ENCODE results near the gene ELMO2. TPM values are rescaled to one million over a fixed set of nuclear protein-coding genes. Genes with fewer than 3 reads are reported as not detected.

The ELMO2 gene
- total RNA-seq, 1 donor from 2014 or later = 53.3 TPM

GRCh38 chr20:46434597-46434996, 28.2 kb upstream of the ELMO2 start:
- Histone ChIP-seq H3K4me1 (peaks cover 11% of the 10 kb centered on the region), H3F3A (ENCODE audit: low read depth) (peaks cover 12% of the 10 kb centered on the region), H3K4me3 (no peak overlapping the region), H3K9ac (no peak overlapping the region), H3K36me3 (no peaks in the 10 kb centered on the region), H3K79me2 (ENCODE audit: low read depth) (no peaks in the 10 kb centered on the region), H4K20me1 (ENCODE audit: low read depth) (no peaks in the 10 kb centered on the region), H3K27ac (no peak overlapping the region), H3K27me3 (no peaks in the 10 kb centered on the region), H2AFZ (replicated peaks) (no peak overlapping the region), H3K9me3 (ENCODE audit: low read depth) (no peaks in the 10 kb centered on the region), H3K4me2 (no peak overlapping the region)
- H3K4me3 Mint-ChIP-seq = no peak overlapping the region
- no peaks in the 10 kb centered on the region for H3K36me3 Mint-ChIP-seq
- H3K27me3 Mint-ChIP-seq (ENCODE audit: insufficient read depth, low read depth) = peaks cover 6% of the 10 kb centered on the region
- no peak for DNase-seq (ENCODE audit: low spot score)
- H3K4me1 Mint-ChIP-seq = peaks cover 2% of the 10 kb centered on the region
- H3K27ac Mint-ChIP-seq = no peak overlapping the region
- no peaks in the 10 kb centered on the region for H3K9me3 Mint-ChIP-seq
- TF ChIP-seq EZH2 (IDR thresholded peaks at IDR 0.05) (no peak), EZH2phosphoT487 (IDR thresholded peaks at IDR 0.05) (no peak), CTCF (IDR thresholded peaks at IDR 0.05) (no peak)

- no peak overlapping the region for H3K4me3 ChIP-seq
- H3K9me3 Mint-ChIP-seq = no peaks in the 10 kb centered on the region
- H3K27ac Mint-ChIP-seq = no peak overlapping the region
- H3F3A ChIP-seq (ENCODE audit: low read depth) = peaks cover 12% of the 10 kb centered on the region
- no peaks in the 10 kb centered on the region for H4K20me1 ChIP-seq (ENCODE audit: low read depth)
- no peak overlapping the region for H3K9ac ChIP-seq
- H3K4me1 Mint-ChIP-seq = peaks cover 2% of the 10 kb centered on the region
- no peak overlapping the region for H3K4me3 Mint-ChIP-seq
- H3K4me2 ChIP-seq = no peak overlapping the region
- no peaks in the 10 kb centered on the region for H3K36me3 ChIP-seq
- peaks cover 4% of the 10 kb centered on the region for H3K27me3 Mint-ChIP-seq (ENCODE audit: insufficient read depth, low read depth)
- no peak overlapping the region for H2AFZ ChIP-seq (replicated peaks)
- H3K27me3 ChIP-seq = peaks cover 3% of the 10 kb centered on the region
- no peak overlapping the region for H3K27ac ChIP-seq
- H3K9me3 ChIP-seq (ENCODE audit: low read depth) = no peaks in the 10 kb centered on the region
- H3K36me3 Mint-ChIP-seq = no peaks in the 10 kb centered on the region
- DNase-seq (ENCODE audit: low spot score) = no peak
- TF ChIP-seq CTCF (IDR thresholded peaks at IDR 0.05) (no peak), EZH2 (IDR thresholded peaks at IDR 0.05) (no peak), EZH2phosphoT487 (IDR thresholded peaks at IDR 0.05) (no peak)
- no peaks in the 10 kb centered on the region for H3K79me2 ChIP-seq (ENCODE audit: low read depth)
- H3K4me1 ChIP-seq = peaks cover 11% of the 10 kb centered on the region
Measured at GRCh38 chr20:46433051-46433450, 26.6 kb upstream of the ELMO2 start.

GRCh38 chr20:46430921-46431712, 24.7 kb upstream of the ELMO2 start:
- peak overlapping the region; percentile 20 for H3K4me3 ChIP-seq

More at GRCh38 chr20:46430921-46431712, 24.7 kb upstream of the ELMO2 start:
- H3K27me3 Mint-ChIP-seq (ENCODE audit: insufficient read depth, low read depth) = peaks cover 4% of the 10 kb centered on the region
- Histone ChIP-seq H3K4me1 (peaks cover 11% of the 10 kb centered on the region), H2AFZ (replicated peaks) (no peak overlapping the region), H4K20me1 (ENCODE audit: low read depth) (no peaks in the 10 kb centered on the region), H3F3A (ENCODE audit: low read depth) (peaks cover 12% of the 10 kb centered on the region), H3K9ac (no peak overlapping the region), H3K27me3 (peaks cover 3% of the 10 kb centered on the region), H3K9me3 (ENCODE audit: low read depth) (no peaks in the 10 kb centered on the region), H3K36me3 (no peaks in the 10 kb centered on the region), H3K4me2 (peak overlapping the region; percentile 60), H3K27ac (no peak overlapping the region), H3K79me2 (ENCODE audit: low read depth) (no peaks in the 10 kb centered on the region)
- TF ChIP-seq EZH2 (IDR thresholded peaks at IDR 0.05) (no peak), EZH2phosphoT487 (IDR thresholded peaks at IDR 0.05) (no peak), CTCF (IDR thresholded peaks at IDR 0.05) (no peak)
- H3K36me3 Mint-ChIP-seq = no peaks in the 10 kb centered on the region
- no peaks in the 10 kb centered on the region for H3K4me1 Mint-ChIP-seq
- no peak overlapping the region for H3K4me3 Mint-ChIP-seq
- H3K27ac Mint-ChIP-seq = no peak overlapping the region
- H3K9me3 Mint-ChIP-seq = no peaks in the 10 kb centered on the region
- peak; percentile 60 for DNase-seq (ENCODE audit: low spot score)

All from neural progenitor cell (in vitro differentiated cells).